Measurements from ENCODE around the gene A4GALT. TPM values are rescaled to one million over a fixed set of nuclear protein-coding genes. Genes with fewer than 3 reads are reported as not detected.
A peak's percentile ranks its signal among the peaks of the same experiment; 100 is the strongest.
"Not testable (repeated sequence)": the region's sequence is repeated elsewhere in the genome, so short reads cannot be mapped to it uniquely, and the experiment has no call there.

Gene A4GALT
- total RNA-seq, 1 donor = 11.2 TPM

DNA sequence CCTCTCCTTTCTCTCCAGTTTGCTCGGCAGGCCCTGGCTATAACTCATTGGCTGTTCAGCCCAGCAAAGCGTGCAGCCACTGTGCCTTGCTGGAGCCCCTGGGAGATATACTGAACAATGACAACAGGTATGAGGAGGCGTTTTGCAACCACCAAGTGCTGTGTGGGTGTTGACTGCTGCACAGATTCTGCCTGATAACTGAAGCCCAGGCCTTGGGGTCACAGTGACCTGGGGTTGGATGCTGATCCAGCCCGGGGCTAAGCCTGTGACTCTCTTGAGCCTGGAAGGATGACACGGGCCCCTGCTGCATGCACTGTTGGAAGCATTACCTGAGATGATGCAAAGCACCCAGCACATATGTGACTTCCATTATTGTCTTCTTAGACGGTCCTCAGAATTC, 13.7 kb upstream of the A4GALT start:
- no peak overlapping the region for H3K4me3 ChIP-seq (ENCODE audit: low read depth, low read length)
- DNase-seq (ENCODE audit: low read depth) = no peak
- TF ChIP-seq, protein P1, sequence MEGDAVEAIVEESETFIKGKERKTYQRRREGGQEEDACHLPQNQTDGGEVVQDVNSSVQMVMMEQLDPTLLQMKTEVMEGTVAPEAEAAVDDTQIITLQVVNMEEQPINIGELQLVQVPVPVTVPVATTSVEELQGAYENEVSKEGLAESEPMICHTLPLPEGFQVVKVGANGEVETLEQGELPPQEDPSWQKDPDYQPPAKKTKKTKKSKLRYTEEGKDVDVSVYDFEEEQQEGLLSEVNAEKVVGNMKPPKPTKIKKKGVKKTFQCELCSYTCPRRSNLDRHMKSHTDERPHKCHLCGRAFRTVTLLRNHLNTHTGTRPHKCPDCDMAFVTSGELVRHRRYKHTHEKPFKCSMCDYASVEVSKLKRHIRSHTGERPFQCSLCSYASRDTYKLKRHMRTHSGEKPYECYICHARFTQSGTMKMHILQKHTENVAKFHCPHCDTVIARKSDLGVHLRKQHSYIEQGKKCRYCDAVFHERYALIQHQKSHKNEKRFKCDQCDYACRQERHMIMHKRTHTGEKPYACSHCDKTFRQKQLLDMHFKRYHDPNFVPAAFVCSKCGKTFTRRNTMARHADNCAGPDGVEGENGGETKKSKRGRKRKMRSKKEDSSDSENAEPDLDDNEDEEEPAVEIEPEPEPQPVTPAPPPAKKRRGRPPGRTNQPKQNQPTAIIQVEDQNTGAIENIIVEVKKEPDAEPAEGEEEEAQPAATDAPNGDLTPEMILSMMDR (IDR thresholded peaks at IDR 0.05; ENCODE audit: insufficient read depth, low read depth, low read length) = no peak

DNA sequence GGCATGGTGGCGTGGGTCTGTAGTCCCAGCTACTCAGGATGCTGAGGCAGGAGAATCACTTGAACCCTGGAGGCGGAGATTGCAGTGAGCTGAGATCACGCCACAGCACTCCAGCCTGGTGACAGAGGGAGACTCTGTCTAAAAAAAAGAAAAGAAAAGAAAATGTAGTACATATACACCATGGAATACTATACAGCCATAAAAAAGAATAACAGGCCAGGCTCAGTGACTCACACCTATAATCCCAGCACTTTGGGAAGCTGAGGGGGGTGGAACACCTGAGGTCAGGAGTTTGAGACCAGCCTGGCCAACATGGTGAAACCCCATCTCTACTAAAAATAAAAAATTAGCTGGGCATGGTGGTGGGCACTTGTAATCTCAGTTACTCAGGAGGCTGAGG, 12.7 kb upstream of the A4GALT start:
- not testable (repeated sequence) for DNase-seq (ENCODE audit: low read depth); H3K4me3 ChIP-seq (ENCODE audit: low read depth, low read length)

DNA sequence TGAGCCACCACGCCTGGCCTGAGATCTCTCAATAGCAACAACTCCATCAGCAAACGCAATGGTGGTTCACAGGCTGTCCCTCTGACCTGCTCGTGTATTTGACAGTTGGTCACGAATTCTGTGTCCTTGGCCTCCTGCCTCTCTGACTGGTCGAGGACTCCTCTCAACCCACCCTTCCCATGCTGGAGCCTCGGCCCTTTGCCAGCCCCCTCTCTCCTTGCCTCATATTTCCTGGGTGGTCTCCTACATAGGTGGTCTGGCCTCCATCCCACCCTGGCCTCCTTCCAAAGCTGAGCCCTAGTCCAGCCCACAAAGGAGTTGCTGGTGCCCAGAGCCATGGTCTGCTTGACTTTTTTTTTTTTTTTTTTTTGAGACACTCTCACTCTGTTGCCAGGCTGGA, 11.4 kb upstream of the A4GALT start:
- no peak overlapping the region for H3K4me3 ChIP-seq (ENCODE audit: low read depth, low read length)
- DNase-seq (ENCODE audit: low read depth) = no peak
- TF ChIP-seq, protein P1 (IDR thresholded peaks at IDR 0.05; ENCODE audit: insufficient read depth, low read depth, low read length) = no peak

DNA sequence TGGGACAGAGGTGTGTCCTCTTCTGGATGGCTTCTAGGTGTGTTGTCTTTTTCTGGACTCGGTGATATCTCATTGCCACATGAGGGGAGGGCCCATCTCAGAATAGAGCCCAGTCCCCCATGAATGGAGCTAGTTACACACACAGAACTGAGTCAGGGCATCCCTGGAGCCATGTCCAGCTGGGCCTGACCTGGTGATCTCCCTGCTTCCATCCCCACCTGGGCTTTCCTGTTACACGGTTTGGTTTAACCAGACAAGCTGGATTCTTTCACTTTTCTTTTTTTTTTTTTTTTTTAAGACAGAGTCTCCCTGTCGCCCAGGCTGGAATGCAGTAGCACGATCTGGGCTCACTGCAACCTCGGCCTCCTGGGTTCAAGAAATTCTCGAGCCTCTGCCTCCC, 6.1 kb upstream of the A4GALT start:
- DNase-seq (ENCODE audit: low read depth) = no peak
- TF ChIP-seq, protein P1 (IDR thresholded peaks at IDR 0.05; ENCODE audit: insufficient read depth, low read depth, low read length) = no peak
- no peak overlapping the region for H3K4me3 ChIP-seq (ENCODE audit: low read depth, low read length)

DNA sequence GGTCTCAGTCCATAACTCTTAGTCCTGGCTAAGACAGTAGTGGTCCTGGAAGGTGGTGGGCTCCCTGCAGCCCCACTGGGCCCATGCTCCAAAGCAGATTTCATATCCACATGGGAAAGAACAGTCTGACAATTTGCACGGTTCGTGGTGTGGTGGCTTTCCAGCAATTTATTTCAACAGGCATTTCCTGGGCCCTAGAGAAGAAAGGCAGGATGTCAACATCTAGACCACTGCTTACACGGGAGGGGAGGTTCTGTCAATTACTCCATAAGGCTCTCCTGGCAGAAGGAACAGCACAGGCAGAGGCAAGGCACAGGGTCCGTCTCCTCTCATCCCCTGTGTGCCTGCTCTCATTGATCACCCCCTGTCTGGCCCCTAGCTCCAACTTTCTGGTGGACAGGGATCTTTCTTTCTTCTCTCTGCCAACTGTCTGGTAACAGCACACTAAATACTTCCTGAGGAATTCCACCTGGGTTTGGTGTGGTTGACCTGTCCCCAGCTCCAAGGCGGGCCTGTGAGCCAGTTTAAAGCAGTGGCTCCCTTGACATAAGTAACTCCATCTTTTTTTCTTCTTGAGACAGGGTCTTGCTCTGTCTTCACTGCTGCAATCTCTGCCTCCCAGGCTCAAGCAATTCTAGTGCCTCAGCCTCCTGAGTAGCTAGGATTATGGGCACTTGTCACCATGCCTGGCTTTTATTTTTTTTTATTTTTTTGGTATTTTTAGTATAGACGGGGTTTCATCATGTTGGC, 5.1 kb upstream of the A4GALT start:
- no peak overlapping the region for H3K4me3 ChIP-seq (ENCODE audit: low read depth, low read length)
- peak; percentile 34 for DNase-seq (ENCODE audit: low read depth)
- TF ChIP-seq, protein P1 (IDR thresholded peaks at IDR 0.05; ENCODE audit: insufficient read depth, low read depth, low read length) = no peak

DNA sequence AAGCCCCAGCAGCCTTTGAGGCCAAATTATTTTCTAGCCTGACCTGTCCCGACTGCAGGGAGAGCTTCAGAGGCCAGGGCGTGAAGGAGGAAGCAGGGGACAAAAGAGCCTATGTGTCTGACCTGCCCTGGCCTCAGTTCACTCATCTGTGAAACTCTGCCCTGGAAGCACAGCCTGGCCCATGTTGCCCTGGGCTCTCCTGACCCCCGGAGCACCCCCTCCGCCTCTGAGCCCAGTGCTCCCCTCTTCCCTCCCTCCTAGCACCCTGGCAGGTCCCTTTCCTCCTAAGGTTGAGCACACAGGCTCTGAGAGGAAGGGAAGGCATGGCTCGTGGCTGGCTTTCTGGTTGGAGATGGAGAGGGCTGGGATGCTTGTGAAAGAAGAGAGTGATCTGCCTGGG, 3.4 kb upstream of the A4GALT start:
- H3K4me3 ChIP-seq (ENCODE audit: low read depth, low read length) = no peak overlapping the region
- no peak for DNase-seq (ENCODE audit: low read depth)
- TF ChIP-seq, protein P1 (IDR thresholded peaks at IDR 0.05; ENCODE audit: insufficient read depth, low read depth, low read length) = no peak

DNA sequence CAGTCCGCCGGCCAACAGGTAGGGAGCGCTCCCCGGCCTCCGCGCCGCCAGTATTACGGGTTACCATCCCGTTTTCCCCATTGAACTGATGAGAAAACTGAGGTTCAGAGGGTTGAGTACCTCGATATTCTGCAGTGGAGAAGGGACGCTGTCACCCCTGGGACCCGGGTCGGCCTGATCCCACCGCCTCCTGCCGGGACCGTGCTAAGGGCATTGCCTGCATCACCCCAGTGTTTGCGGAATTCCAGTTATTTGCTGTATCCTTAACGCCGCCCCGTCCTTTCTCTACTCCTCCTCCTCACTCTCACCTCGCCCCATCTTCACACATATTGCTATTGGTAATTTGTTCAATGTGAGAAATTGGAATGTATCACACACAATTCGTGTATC, 370 bp upstream of the A4GALT start:
- peak overlapping the region; percentile 66 for H3K4me3 ChIP-seq (ENCODE audit: low read depth, low read length)
- TF ChIP-seq, protein P1 (IDR thresholded peaks at IDR 0.05; ENCODE audit: insufficient read depth, low read depth, low read length) = no peak
- no peak for DNase-seq (ENCODE audit: low read depth)

Measured in fibroblast of villous mesenchyme (primary cell).